ENCODE results near the gene USP10. TPM values are rescaled to one million over a fixed set of nuclear protein-coding genes. Genes with fewer than 3 reads are reported as not detected.

The USP10 gene
- total and polyA plus RNA-seq, 2 donors from 2014 or later = 36.8 to 79.5 TPM

DNA sequence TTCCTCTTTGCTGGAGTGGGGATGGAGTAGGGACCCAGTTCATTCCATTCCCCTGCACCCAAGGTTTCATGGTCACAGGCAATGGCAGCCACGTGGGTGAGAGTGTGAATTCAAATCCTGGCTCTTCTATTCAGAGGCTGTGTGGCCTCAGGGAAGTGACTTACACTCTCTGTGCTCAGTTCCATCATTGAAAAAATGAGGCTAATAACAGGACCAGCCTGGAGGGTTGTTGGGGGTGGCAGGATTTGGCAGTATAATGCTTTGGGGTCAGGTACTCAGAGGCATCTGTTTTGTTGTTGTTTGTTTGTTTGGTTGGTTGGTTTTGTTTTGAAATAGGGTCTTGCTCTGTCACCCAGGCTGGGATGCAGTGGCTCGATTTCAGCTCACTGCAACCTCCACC, 117.8 kb downstream of the USP10 start:
- FAIRE-seq (no peak), DNase-seq (no peak)
- Histone ChIP-seq H3K27ac (ENCODE audit: low read depth in 2 of 2, low read length in 2 of 2) (no peak overlapping the region), H3K9ac (ENCODE audit: low read length in 3 of 3) (no peak overlapping the region), H3K4me3 (ENCODE audit: low read length in 3 of 3) (no peak overlapping the region), H3K4me1 (ENCODE audit: control insufficient read depth in 2 of 3, insufficient read depth in 2 of 3, low read depth in 1 of 3, low read length in 3 of 3) (peaks cover 0 to 5% (median 4%) of the 10 kb centered on the region in 3 donors), H3K27me3 (ENCODE audit: control insufficient read depth, insufficient read depth, low read length) (no peaks in the 10 kb centered on the region), H3K9me3 (ENCODE audit: control insufficient read depth in 2 of 3, insufficient read depth in 1 of 3, low read length in 3 of 3) (no peaks in the 10 kb centered on the region), H3K36me3 (ENCODE audit: control insufficient read depth in 2 of 3, insufficient read depth in 3 of 3, low read length in 3 of 3) (no peaks in the 10 kb centered on the region)
- TF ChIP-seq, protein P1, sequence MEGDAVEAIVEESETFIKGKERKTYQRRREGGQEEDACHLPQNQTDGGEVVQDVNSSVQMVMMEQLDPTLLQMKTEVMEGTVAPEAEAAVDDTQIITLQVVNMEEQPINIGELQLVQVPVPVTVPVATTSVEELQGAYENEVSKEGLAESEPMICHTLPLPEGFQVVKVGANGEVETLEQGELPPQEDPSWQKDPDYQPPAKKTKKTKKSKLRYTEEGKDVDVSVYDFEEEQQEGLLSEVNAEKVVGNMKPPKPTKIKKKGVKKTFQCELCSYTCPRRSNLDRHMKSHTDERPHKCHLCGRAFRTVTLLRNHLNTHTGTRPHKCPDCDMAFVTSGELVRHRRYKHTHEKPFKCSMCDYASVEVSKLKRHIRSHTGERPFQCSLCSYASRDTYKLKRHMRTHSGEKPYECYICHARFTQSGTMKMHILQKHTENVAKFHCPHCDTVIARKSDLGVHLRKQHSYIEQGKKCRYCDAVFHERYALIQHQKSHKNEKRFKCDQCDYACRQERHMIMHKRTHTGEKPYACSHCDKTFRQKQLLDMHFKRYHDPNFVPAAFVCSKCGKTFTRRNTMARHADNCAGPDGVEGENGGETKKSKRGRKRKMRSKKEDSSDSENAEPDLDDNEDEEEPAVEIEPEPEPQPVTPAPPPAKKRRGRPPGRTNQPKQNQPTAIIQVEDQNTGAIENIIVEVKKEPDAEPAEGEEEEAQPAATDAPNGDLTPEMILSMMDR (IDR thresholded peaks at IDR 0.05; ENCODE audit: borderline replicate concordance, extremely low read depth, insufficient read depth) = no peak
- intact Hi-C loops (cut with DNase I) = no loop called here

DNA sequence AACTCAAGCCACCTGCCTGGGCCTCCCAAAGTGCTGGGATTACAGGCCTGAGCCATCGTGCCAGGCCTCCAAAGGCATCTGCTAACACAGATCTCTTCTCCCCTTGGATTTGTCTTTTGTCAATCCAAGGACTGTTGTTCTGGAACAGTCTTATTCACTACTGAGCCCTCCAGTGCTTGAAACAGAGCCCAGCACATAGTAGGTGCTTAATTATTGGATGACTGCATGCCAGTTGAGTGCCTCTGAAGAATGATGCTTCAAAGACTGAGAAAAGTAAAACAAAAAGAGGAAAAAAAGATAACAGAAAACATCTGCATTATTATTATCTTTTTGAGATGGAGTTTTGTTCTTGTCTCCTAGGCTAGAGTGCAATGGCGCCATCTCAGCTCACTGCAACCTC, 118.3 kb downstream of the USP10 start:
- Histone ChIP-seq H3K27ac (ENCODE audit: low read depth in 2 of 2, low read length in 2 of 2) (no peak overlapping the region), H3K9me3 (ENCODE audit: control insufficient read depth in 2 of 3, insufficient read depth in 1 of 3, low read length in 3 of 3) (no peaks in the 10 kb centered on the region), H3K4me1 (ENCODE audit: control insufficient read depth in 2 of 3, insufficient read depth in 2 of 3, low read depth in 1 of 3, low read length in 3 of 3) (peaks cover 0 to 6% (median 5%) of the 10 kb centered on the region in 3 donors), H3K9ac (ENCODE audit: low read length in 3 of 3) (no peak overlapping the region), H3K27me3 (ENCODE audit: control insufficient read depth, insufficient read depth, low read length) (no peaks in the 10 kb centered on the region), H3K36me3 (ENCODE audit: control insufficient read depth in 2 of 3, insufficient read depth in 3 of 3, low read length in 3 of 3) (no peaks in the 10 kb centered on the region), H3K4me3 (ENCODE audit: low read length in 3 of 3) (no peak overlapping the region)
- DNase-seq = no peak
- no peak for FAIRE-seq
- TF ChIP-seq, protein P1 (IDR thresholded peaks at IDR 0.05; ENCODE audit: borderline replicate concordance, extremely low read depth, insufficient read depth) = no peak
- intact Hi-C loops (cut with DNase I) = no loop called here

DNA sequence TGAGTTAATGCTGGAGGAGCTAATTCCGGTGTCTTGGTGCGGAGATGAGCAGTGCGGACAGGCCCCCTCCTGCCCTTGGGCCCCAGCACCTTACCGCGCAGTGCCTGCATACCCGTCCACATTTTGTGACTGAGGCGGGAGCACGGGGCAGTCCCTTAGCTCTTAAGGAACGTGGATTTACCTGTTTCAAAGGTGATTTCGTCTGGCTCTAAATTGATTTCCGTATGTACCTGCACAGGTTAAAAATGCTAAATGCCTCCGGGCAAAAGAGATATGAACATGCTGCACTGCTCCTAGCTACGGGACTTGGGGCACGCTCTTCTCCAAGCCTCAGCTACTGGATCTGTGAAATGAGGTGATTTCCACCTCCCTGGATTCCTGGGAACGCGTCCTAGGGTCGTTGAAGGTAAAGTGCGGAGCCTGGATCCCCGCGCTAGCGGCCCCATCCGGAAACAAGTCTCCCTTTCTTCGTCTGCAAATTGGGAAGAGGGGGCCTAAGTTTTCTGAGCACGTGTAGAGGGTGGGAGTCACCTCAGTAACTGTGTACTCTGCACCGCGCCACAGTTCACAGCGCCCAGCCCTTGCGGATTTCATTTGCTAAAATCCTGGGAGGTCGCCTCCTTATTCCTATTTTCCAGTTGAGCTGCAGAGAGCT, 119.3 kb downstream of the USP10 start:
- H3K4me1 ChIP-seq (ENCODE audit: control insufficient read depth in 2 of 3, insufficient read depth in 2 of 3, low read depth in 1 of 3, low read length in 3 of 3) = peaks cover 0 to 6% (median 5%) of the 10 kb centered on the region in 3 donors
- TF ChIP-seq, protein P1 (IDR thresholded peaks at IDR 0.05; ENCODE audit: borderline replicate concordance, extremely low read depth, insufficient read depth) = no peak
- no peak overlapping the region for H3K4me3 ChIP-seq (ENCODE audit: low read length in 3 of 3)
- FAIRE-seq (no peak), DNase-seq (no peak)
- no peaks in the 10 kb centered on the region for H3K27me3 ChIP-seq (ENCODE audit: control insufficient read depth, insufficient read depth, low read length)
- intact Hi-C loops (cut with DNase I) = no loop called here
- no peak overlapping the region for H3K27ac ChIP-seq (ENCODE audit: low read depth in 2 of 2, low read length in 2 of 2)
- no peaks in the 10 kb centered on the region for H3K36me3 ChIP-seq (ENCODE audit: control insufficient read depth in 2 of 3, insufficient read depth in 3 of 3, low read length in 3 of 3)
- no peak overlapping the region for H3K9ac ChIP-seq (ENCODE audit: low read length in 3 of 3)
- no peaks in the 10 kb centered on the region for H3K9me3 ChIP-seq (ENCODE audit: control insufficient read depth in 2 of 3, insufficient read depth in 1 of 3, low read length in 3 of 3)
